Coronary artery (tissue), 2 donors: ENCODE results near the gene GBX1.

ENCODE experiments used
- DNase-seq: peaks from one replicate; pipeline ENCODE4 v3.0.0-alpha.2; 2017; ENCODE audit warnings: low spot score
- H3K27ac ChIP-seq, 2 donors: fragments of 200-600 bp; sonication (generic); one replicate each; pipeline ENCODE4 v1.5.1; 2016 to 2019
- H3K4me3 ChIP-seq: fragments of 200-600 bp; sonication (generic); 2 replicates; pipeline ENCODE4 v1.5.1; 2016; ENCODE audit warnings: mild to moderate bottlenecking, moderate library complexity
- CTCF ChIP-seq: fragments of 200-600 bp; sonication (generic); IDR thresholded peaks from one replicate; pipeline ENCODE4 v1.5.1; 2019; ENCODE audit warnings: antibody characterized with exemption

GBX1 gene

DNA sequence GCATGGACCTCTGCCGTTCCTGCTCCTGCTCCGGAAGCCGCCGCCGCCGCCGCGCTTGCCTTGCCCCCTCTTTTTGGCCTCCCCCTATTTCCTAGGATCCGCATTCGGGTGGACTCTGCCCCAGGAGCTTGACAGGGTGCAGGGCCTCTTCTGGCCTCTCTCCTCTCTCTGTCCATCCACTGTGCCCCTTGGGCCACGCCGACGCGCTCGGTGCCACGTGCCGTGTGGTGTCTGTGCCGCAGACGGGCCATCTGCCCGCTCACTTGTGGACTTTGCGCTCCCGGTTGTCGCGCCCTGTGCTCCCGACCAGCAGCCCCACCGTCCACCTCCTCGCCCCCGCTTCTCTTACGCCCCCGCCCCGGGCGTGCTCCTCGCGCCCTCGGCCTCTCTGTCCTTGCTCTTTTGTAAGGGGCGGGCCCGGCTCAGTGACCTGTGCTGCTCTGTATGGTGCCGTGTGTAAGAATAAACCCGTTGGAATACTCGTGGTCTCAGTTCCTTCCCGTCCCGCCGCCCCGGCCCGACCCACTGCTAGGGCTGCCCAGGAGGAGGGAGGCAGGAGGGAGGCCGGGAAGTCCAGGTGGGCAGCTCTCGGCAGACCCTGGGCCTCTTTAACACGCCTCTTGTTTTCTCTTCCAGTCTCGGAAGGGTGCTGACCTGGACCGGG lies 44.2 kb downstream of the GBX1 start:
- no peak overlapping the region for H3K27ac ChIP-seq
- no peak for TF ChIP-seq CTCF
- DNase-seq, result no peak

GRCh38 chr7:151122796-151123157 lies 44.7 kb downstream of the GBX1 start:
- no peak overlapping the region for H3K27ac ChIP-seq
- DNase-seq, result no peak
- TF ChIP-seq CTCF, result no peak
- H3K4me3 ChIP-seq, result no peak overlapping the region

More for the DNA sequence above, 44.2 kb downstream of the GBX1 start:
- H3K4me3 ChIP-seq, result no peak overlapping the region

DNA sequence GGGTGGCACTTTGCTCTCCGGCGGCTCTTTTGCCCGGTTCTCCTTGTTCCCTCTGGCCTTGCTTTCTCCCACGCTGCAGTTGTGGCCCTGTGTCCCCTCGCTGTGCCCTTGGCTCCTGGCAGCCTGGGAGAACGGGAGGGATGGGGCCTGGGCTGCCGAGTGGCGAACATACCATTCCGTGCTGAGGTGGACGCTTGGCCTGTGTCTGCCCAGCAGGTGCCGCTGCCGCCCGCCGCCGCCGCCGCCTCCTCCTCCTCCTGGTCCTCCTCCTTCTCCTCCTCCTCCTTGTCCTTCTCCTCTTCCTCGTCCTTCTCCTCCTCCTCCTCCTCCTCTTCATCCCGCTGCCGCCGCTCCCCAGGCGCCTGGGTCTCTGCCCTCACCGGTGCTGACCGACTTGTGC lies 45.2 kb downstream of the GBX1 start:
- DNase-seq, result no peak
- no peak for TF ChIP-seq CTCF
- no peak overlapping the region for H3K27ac ChIP-seq

GRCh38 chr7:151121380-151122170 lies 45.9 kb downstream of the GBX1 start:
- Histone ChIP-seq H3K4me3 (no peak overlapping the region), H3K27ac (no peak overlapping the region)
- no peak for DNase-seq
- no peak for TF ChIP-seq CTCF

More for the DNA sequence above, 45.2 kb downstream of the GBX1 start:
- no peak overlapping the region for H3K4me3 ChIP-seq

DNA sequence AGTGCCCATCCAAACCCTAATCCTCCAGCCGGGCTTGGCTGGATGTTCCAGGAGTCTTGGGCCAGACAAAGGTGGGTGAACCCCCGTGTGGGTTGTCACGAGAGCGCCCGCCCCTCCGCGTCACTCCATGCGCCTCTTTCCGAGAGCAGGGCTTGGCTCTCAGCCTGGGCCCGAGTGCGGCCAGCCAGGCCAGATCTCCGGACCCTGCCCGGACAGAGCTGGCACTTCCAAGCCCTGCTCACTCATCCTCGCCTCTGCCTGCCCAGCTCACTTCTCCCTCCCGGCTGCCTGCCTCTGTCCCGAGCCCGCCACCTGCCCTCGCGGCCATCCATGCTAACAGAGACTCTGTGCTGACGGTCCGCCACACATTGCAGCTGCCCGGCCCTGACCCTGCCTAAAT lies 46.6 kb downstream of the GBX1 start:
- no peak for TF ChIP-seq CTCF
- Histone ChIP-seq H3K4me3 (no peak overlapping the region), H3K27ac (no peak overlapping the region)
- DNase-seq, result no peak

GRCh38 chr7:151119902-151120301 lies 47.6 kb downstream of the GBX1 start:
- Histone ChIP-seq H3K27ac (no peak overlapping the region), H3K4me3 (no peak overlapping the region)
- TF ChIP-seq CTCF, result no peak
- no peak for DNase-seq

DNA sequence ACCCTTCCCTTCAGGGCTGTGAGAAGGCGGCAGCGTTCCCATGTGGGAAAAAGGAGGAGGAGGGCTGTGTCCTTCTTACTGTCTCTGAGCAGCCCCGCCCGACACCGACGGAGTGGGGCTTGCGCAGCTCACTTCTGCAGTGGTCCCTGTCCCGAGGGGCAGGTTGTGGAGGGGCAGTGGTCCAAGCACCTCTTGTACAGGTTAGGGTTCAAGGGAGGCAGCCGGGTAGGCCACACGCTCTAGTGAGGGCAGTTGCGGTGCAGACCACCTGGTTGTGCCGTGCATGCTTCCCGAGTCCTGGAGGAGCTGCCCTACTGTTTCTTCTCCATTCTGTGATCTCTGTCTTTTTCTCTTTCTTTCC lies 48.5 kb downstream of the GBX1 start:
- no peak for TF ChIP-seq CTCF
- no peak overlapping the region for H3K27ac ChIP-seq
- no peak overlapping the region for H3K4me3 ChIP-seq
- DNase-seq, result no peak
